Endothelial cell of umbilical vein (primary cell): ENCODE measurements around the gene MPST.

Experiments used
- CTCF ChIP-seq, 2 donors: IDR thresholded peaks; 1 replicate in 1 of 2; 2 replicates in 1 of 2; pipeline ENCODE4 v1.5.1; 2011; ENCODE audit warnings: low read length in 2 of 2, mild to moderate bottlenecking in 2 of 2, moderate library complexity in 2 of 2, control low read depth in 1 of 2, inconsistent platforms in 1 of 2, low read depth in 1 of 2; ENCODE audit not compliant: insufficient read depth in 1 of 2; ENCODE audit errors: extremely low read depth in 1 of 2
- GATA2 ChIP-seq: IDR thresholded peaks from 2 replicates; pipeline ENCODE4 v1.7.0; 2011; ENCODE audit warnings: low read depth, mild to moderate bottlenecking, moderate library complexity, mixed read lengths, low read length; ENCODE audit not compliant: insufficient read length, insufficient read depth
- POLR2A ChIP-seq: IDR thresholded peaks from 2 replicates; pipeline ENCODE4 v1.6.1; 2012; ENCODE audit warnings: low read depth, mild to moderate bottlenecking, control low read depth, low read length

DNA sequence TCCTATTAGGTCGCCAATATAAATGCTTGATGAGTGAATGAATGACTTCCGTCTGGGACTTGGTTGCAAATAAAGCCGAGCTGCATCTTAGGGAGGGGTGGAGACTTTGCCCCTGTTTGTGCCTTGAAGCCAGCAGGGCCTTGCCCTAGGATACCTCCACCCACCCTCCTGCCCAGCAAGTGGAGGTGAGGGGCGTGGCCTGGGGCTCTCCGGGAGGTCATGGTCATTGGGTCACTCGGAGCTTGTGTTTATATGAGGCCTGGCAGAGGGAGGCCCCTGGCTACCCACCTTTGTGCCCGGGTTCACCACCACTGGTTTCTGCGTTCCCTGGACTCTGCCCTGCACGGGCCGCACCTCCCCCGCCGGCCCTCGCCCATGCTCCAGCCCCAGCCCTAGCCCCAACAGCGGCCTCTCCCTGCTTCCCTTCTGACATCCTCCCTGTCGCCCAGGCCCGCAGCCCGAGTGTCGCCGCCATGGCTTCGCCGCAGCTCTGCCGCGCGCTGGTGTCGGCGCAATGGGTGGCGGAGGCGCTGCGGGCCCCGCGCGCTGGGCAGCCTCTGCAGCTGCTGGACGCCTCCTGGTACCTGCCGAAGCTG lies 4.3 kb downstream of the MPST start:
- TF ChIP-seq CTCF (IDR thresholded peaks at IDR 0.05; ENCODE audit: extremely low read depth in 1 of 2, insufficient read depth in 1 of 2, low read depth in 1 of 2, low read length in 2 of 2) (no peak), POLR2A (no peak), GATA2 (no peak)
